GM12891 (cell line): Measurements from ENCODE around the gene ASRGL1.
A peak's percentile ranks its signal among the peaks of the same experiment; 100 is the strongest.
"Not testable (repeated sequence)": the region's sequence is repeated elsewhere in the genome, so short reads cannot be mapped to it uniquely, and the experiment has no call there.

Source experiments
- DNase-seq: peaks from one replicate; pipeline ENCODE4 v3.0.0; 2011; ENCODE audit warnings: low spot score; ENCODE audit not compliant: insufficient read length
- FAIRE-seq: peaks from 2 replicates; lab custom pipeline; 2011; peaks lifted over from hg19 to GRCh38; lab: Jason Lieb, UNC
- PAX5 ChIP-seq: IDR thresholded peaks from 2 replicates; pipeline ENCODE4 v1.6.1; 2011; ENCODE audit warnings: low read length, moderate library complexity, mild to moderate bottlenecking; ENCODE audit not compliant: insufficient read depth, severe bottlenecking
- POLR2A ChIP-seq: IDR thresholded peaks from 2 replicates; pipeline ENCODE4 v1.6.1; 2011; ENCODE audit warnings: low read depth, low read length, control low read depth
- POLR2AphosphoS5 ChIP-seq: IDR thresholded peaks from 2 replicates; pipeline ENCODE4 v1.6.1; 2011; ENCODE audit warnings: low read depth, low read length, control low read depth
- POU2F2 ChIP-seq: IDR thresholded peaks from 2 replicates; pipeline ENCODE4 v1.6.1; 2011; ENCODE audit warnings: low read depth, mild to moderate bottlenecking, control low read depth, low read length, moderate library complexity
- SPI1 ChIP-seq: IDR thresholded peaks from 2 replicates; pipeline ENCODE4 v1.6.1; 2011; ENCODE audit warnings: low read depth, low read length, control low read depth
- TAF1 ChIP-seq: IDR thresholded peaks from 2 replicates; pipeline ENCODE4 v1.6.1; 2011; ENCODE audit warnings: low read depth, low read length, control low read depth

The ASRGL1 gene

DNA sequence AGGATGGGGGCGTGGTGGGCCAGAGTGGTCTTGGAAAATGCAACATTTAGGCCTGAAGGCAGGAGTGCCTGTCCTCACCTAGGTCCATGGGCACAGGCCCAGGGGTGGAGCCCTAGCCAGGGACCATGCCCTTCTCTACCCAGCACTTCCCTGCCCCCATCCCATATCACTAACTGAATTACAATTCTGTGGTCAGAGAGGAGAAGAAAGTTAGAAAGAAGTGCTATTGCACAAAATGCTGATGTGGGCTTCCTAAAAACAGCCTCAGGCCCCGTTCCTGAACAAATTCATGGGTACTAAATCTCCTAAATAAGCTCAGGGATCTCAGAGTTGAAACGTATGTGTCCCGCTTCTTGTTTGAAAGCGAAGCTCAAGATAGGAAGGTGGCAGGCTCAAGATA lies 3.5 kb upstream of the ASRGL1 start:
- DNase-seq (no peak), FAIRE-seq (no peak)
- TF ChIP-seq PAX5 = no peak
- TF ChIP-seq POLR2AphosphoS5 = no peak
- no peak for TF ChIP-seq TAF1
- no peak for TF ChIP-seq POLR2A
- no peak for TF ChIP-seq POU2F2
- TF ChIP-seq SPI1 = no peak

DNA sequence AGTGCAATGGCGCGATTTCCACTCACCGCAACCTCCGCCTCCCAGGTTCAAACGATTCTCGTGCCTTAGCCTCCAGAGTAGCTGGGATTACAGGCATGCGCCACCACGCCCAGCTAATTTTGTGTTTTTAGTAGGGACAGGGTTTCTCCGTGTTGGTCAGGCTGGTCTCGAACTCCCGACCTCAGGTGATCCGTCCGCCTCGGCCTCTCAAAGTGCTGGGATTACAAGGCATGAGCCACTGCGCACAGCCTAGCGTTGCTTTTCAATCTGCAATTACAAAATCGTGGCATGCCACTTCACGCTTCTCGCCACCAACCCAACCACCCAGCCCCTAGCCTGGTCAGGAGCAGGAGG lies 322 bp upstream of the ASRGL1 start:
- DNase-seq, FAIRE-seq: not testable (repeated sequence)

DNA sequence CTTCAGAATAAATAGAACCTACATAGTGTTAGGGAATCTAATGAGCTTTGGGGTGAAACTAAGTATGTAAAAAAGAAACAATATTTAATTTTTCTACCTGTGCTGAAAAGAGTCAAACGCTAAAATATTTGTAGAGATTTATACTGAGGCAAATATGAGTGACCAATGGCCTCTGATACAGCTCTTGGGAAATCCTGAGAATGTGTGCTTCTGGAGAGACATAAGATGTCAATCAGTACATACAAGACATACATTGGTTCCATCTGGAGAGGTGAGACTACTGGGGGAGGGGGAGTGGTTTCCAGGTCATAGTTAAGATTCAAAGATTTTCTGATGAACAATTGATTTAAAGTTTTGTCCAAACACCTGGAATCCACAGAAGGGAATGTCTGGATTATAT lies 970 bp downstream of the ASRGL1 start:
- no peak for TF ChIP-seq POLR2AphosphoS5
- no peak for FAIRE-seq

DNA sequence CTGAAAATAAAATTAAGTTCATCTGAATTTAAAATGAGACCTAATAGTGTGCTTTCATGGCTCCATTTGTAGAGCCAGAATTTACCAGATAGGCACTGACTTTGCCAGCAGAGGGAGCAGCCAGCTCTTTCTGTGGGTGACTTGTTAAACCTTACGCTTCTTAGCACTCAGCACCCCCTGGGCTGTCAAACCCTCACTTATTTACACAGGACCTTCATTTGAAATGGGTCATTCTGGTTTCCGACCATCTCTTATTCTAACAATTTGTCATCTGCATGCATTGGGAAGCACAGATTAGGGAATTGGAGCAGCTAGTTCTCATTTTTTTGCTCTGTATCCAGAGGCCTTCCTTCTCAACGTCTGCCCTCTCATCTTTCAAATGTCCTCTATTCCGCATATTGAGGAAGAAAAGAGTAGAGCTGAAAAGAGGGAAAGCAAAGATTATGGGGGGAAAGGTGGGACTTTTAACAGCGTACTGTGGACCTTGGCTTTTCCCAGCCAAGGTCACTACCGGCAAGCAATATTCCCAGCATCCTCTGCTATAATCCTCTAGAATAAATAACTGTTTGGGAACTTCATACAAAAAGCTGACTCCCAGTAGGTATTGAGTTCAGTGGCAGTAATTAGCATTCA lies 3.1 kb downstream of the ASRGL1 start:
- DNase-seq (no peak), FAIRE-seq (peak; percentile 75)
- TF ChIP-seq TAF1 = no peak
- TF ChIP-seq PAX5 = no peak
- no peak for TF ChIP-seq POU2F2
- TF ChIP-seq SPI1 = no peak
- TF ChIP-seq POLR2AphosphoS5 = no peak
- TF ChIP-seq POLR2A = no peak

More for the DNA sequence above, 970 bp downstream of the ASRGL1 start:
- no peak for DNase-seq

DNA sequence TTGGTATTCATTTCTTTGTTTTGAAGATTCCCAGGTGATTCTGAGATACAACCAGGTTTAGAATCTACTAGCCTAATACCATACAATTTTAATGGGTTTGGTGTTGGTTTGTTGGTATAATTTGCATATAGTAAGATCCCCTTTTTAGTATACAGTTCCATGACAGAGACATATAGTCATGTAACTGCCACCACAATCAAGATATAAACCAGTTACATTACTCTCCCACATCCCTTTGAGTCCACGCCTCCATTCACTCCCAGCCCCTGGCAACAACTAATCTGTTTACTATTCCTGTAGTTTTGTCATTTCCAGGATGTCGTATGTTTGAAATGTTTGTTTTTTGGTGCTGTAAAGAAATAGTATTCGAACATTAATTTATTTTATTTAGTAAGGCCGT lies 4.3 kb downstream of the ASRGL1 start:
- no peak for DNase-seq
- no peak for FAIRE-seq
- TF ChIP-seq POLR2A (no peak), TAF1 (no peak), POU2F2 (no peak), SPI1 (no peak), POLR2AphosphoS5 (no peak), PAX5 (no peak)

DNA sequence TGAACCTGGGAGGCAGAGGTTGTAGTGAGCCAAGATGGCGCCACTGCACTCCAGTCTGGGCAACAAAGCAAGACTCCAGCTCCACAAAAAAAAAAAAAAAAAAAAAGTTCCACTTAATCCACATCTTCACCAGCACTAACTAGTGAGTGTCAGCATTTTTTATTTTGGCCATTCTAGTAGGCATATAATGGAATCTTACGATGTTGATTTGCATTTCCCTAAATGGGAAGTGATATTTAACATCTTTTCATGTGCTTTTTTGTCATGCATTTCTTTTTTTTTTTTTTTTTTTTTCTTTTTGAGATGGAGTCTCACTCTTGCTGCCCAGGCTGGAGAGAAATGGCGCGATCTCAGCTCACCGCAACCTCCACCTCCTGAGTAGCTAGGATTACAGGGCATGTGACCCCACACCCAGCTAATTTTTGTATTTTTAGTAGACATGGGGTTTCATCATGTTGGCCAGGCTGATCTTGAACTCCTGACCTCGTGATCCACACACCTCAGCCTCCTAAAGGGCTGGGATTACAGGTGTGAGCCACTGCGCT lies 6.5 kb downstream of the ASRGL1 start:
- FAIRE-seq, DNase-seq: not testable (repeated sequence)

DNA sequence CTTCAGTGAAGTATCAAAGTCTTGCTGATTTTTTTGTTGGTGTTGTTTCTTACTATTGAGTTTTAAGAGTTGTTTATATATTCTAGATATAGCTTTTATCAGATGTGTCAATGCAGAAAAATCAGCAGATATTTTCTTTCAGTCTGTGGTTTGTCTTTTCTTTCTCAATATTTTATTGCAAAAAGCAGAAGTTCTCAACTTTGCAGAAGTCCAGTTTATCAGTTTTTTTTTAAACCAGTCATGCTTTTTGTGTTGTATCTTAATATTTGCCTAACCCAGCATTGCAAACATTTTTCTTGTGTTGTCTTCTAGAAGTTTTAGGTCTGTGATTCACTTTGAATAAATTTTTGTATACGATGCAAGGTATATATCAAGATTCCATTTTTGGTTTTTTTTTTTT lies 7.0 kb downstream of the ASRGL1 start:
- TF ChIP-seq POLR2A (no peak), TAF1 (no peak), POLR2AphosphoS5 (no peak), POU2F2 (no peak), PAX5 (no peak), SPI1 (no peak)
- DNase-seq (no peak), FAIRE-seq (no peak)

DNA sequence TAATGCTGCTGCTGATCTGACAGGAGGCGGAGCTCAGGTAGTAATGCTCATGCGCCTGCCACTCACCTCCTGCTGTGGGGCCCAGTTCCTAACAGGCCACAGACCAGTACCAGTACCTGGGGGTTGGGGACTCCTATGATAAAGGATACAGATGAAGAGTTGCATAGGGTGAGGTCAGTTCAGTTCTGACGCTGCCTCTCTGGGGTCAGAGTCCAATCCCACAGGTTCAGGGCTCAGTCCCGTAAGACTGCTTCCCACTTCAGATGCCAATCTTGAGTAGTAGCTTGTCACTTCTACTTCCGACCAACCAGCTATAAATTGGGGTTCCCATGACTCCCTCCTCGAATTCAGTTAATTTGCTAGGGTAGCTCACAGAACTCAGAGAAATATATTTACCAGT lies 8.6 kb downstream of the ASRGL1 start:
- DNase-seq (no peak), FAIRE-seq (no peak)
- no peak for TF ChIP-seq PAX5
- no peak for TF ChIP-seq SPI1
- no peak for TF ChIP-seq POU2F2
- TF ChIP-seq TAF1 = no peak
- no peak for TF ChIP-seq POLR2AphosphoS5
- no peak for TF ChIP-seq POLR2A

DNA sequence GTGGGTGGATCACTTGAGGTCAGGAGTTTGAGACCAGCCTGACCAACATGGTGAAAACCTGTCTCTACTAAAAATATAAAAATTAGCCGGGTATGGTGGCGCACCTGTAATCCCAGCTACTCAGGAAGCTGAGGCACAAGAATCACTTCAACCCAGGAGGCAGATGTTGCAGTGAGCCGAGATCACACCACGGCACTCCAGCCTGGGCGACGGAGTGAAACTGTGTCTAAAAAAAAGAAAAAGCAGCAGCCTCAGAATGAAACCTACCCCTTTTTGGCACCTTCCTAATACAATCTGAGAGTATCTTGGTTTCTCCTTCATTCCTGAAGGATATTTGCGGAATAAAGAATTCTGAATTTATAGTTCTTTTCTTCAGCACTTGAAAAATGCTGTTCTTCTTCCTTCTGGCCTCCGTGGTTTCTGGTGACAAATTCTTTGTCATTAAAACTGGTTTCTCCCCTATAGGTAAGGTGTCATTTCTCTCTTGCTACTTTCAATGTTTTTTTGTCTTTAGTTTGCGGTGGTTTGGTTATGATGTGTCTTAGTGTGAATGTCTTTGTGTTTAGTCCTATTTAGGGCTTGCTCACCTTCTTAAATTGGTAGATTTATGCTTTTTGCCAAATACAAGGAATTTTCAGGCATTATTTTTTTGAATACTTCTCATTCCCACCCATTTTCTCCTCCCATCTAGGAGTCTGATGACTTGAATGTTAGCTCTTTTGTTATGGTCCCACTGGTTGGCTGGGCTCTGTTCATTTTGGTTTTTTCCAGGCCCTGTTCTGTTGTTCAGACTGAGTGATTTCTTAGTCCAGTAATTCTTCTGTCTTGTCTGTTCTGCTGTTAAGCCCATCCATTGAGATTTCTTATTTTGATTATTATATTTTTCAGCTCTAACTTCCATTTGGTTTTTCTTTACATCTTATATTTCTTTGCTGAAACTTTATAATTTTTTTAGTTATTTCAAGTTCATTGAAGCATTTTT lies 15.4 kb downstream of the ASRGL1 start:
- DNase-seq (no peak), FAIRE-seq (no peak)
- no peak for TF ChIP-seq PAX5
- no peak for TF ChIP-seq TAF1
- no peak for TF ChIP-seq POU2F2
- TF ChIP-seq POLR2AphosphoS5 = no peak
- no peak for TF ChIP-seq POLR2A
- no peak for TF ChIP-seq SPI1

DNA sequence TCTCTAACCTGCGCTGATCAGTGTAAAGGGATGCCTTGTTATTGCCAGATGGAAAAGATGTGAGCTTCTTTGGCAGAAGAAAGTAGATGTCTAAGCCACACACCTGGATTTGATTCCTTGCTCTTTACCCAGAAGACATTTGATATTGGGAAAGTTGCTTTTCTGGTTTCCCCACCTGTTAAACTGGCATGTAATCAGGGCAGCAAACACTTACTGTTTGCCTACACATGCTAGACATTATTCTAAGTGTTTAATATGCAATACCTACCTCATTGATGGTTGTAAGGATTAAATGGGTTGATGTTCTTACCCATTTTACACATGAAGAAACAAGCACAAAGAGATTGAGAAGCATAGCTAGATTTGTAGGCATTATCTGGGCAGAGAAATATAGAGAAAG lies 16.6 kb downstream of the ASRGL1 start:
- DNase-seq (no peak), FAIRE-seq (no peak)
- no peak for TF ChIP-seq POLR2A
- no peak for TF ChIP-seq PAX5
- no peak for TF ChIP-seq TAF1
- no peak for TF ChIP-seq POLR2AphosphoS5
- TF ChIP-seq SPI1 = no peak
- TF ChIP-seq POU2F2 = no peak
